H1 (cell line): ENCODE data around the gene SNCAIP. TPM values are rescaled to one million over a fixed set of nuclear protein-coding genes. Genes with fewer than 3 reads are reported as not detected.

Experiments
- CTCF ChIA-PET: fragments of 300-600 bp; sonication (Branson Sonifier 250); formaldehyde crosslinking; loops from one replicate; lab custom pipeline; 2021; ENCODE audit not compliant: partially characterized antibody; lab: Charles Lee
- POLR2A ChIA-PET: fragments of 300-600 bp; sonication (Branson Sonifier 250); formaldehyde crosslinking; loops from one replicate; lab custom pipeline; 2021; ENCODE audit warnings: inconsistent platforms; ENCODE audit not compliant: partially characterized antibody; lab: Charles Lee
- DNase-seq, 2 experiments: peaks; one replicate each; pipeline versions ENCODE4 v3.0.0 to v3.0.0-alpha.2; 2010 to 2022; ENCODE audit warnings: low spot score in 2 of 2, low read depth in 1 of 2, mixed read lengths in 1 of 2
- FAIRE-seq: peaks from 2 replicates; lab custom pipeline; 2011; peaks lifted over from hg19 to GRCh38; lab: Jason Lieb, UNC
- H2AFZ ChIP-seq: 2 replicates; pipeline ENCODE4 v1.8.1; 2012; ENCODE audit warnings: low read length, inconsistent platforms
- H2AK5ac ChIP-seq: 2 replicates; pipeline ENCODE4 v1.6.1; 2013; ENCODE audit warnings: low read depth, low read length
- H2BK120ac ChIP-seq: replicated peaks from 2 replicates; pipeline ENCODE3; 2013; ENCODE audit warnings: low read depth, low read length, inconsistent platforms
- H2BK12ac ChIP-seq: 2 replicates; pipeline ENCODE4 v1.6.1; 2013; ENCODE audit warnings: low read depth, low read length
- H2BK15ac ChIP-seq: 2 replicates; pipeline ENCODE4 v1.6.1; 2013; ENCODE audit warnings: low read length
- H2BK20ac ChIP-seq: 2 replicates; pipeline ENCODE4 v1.6.1; 2013; ENCODE audit warnings: low read length
- H2BK5ac ChIP-seq: 2 replicates; pipeline ENCODE4 v1.6.1; 2013; ENCODE audit warnings: low read depth, low read length
- H3K14ac ChIP-seq: 2 replicates; pipeline ENCODE4 v1.6.1; 2013; ENCODE audit warnings: inconsistent platforms; ENCODE audit not compliant: insufficient read length
- H3K18ac ChIP-seq: 2 replicates; pipeline ENCODE4 v1.6.1; 2013; ENCODE audit warnings: low read length; ENCODE audit errors: extremely low read depth
- H3K23ac ChIP-seq: 2 replicates; pipeline ENCODE4 v1.6.1; 2013; ENCODE audit warnings: inconsistent platforms; ENCODE audit not compliant: insufficient read length
- H3K23me2 ChIP-seq: 2 replicates; pipeline ENCODE4 v1.6.1; 2013; ENCODE audit warnings: low read depth, low read length
- H3K27ac ChIP-seq: 2 replicates; pipeline ENCODE4 v1.6.1; 2011; ENCODE audit warnings: low read depth, low read length, inconsistent platforms
- H3K27me3 ChIP-seq, 4 experiments: replicated peaks in 1 of 4; 1 replicate in 1 of 4; 2 replicates in 3 of 4; pipeline versions ENCODE4 v1.6.1 to v1.8.1; 2011 to 2013; ENCODE audit warnings: low read length in 3 of 4, mild to moderate bottlenecking in 3 of 4, inconsistent platforms in 2 of 4, mixed read lengths in 2 of 4, moderate library complexity in 1 of 4; ENCODE audit not compliant: control insufficient read depth in 3 of 4, insufficient read depth in 3 of 4; ENCODE audit errors: extremely low read depth in 1 of 4
- H3K36me3 ChIP-seq, 4 experiments: 2 replicates each; pipeline versions ENCODE4 v1.6.1 to v1.8.1; 2011 to 2013; ENCODE audit warnings: mild to moderate bottlenecking in 4 of 4, low read length in 3 of 4, moderate library complexity in 2 of 4, control low read depth in 1 of 4, inconsistent platforms in 1 of 4; ENCODE audit not compliant: insufficient read depth in 4 of 4, control insufficient read depth in 2 of 4
- H3K4ac ChIP-seq: replicated peaks from 2 replicates; pipeline ENCODE3; 2013; ENCODE audit warnings: low read length, low read depth, mixed read lengths, inconsistent platforms; ENCODE audit not compliant: insufficient read length
- H3K4me1 ChIP-seq, 4 experiments: replicated peaks in 1 of 4; 1 replicate in 1 of 4; 2 replicates in 3 of 4; pipeline versions ENCODE4 v1.6.1 to v1.8.1; 2011 to 2013; ENCODE audit warnings: low read length in 3 of 4, inconsistent platforms in 2 of 4, mixed read lengths in 1 of 4; ENCODE audit not compliant: insufficient read depth in 4 of 4, control insufficient read depth in 3 of 4
- H3K4me2 ChIP-seq, 2 experiments: 2 replicates each; pipeline versions ENCODE4 v1.6.1 to v1.8.1; 2011 to 2013; ENCODE audit warnings: low read depth in 2 of 2, low read length in 2 of 2, control low read depth in 1 of 2, inconsistent platforms in 1 of 2, mild to moderate bottlenecking in 1 of 2; ENCODE audit not compliant: insufficient read depth in 1 of 2
- H3K4me3 ChIP-seq, 4 experiments: fragments of 200-600, 300-600 bp in 1 of 4; sonication (generic), shearing (Covaris generic), sonication (Bioruptor Twin) in 1 of 4; 2 replicates each; pipeline versions ENCODE4 v1.5.1 to v1.8.1; 2011 to 2016; ENCODE audit warnings: low read length in 4 of 4, low read depth in 3 of 4, control low read depth in 2 of 4, inconsistent platforms in 2 of 4, mild to moderate bottlenecking in 2 of 4, mixed read lengths in 1 of 4, moderate library complexity in 1 of 4; ENCODE audit not compliant: insufficient read depth in 2 of 4; ENCODE audit errors: extremely low read depth in 1 of 4
- H3K56ac ChIP-seq: replicated peaks from 2 replicates; pipeline ENCODE3; 2013; ENCODE audit warnings: low read depth, mild to moderate bottlenecking, mixed read lengths, low read length, inconsistent platforms; ENCODE audit not compliant: insufficient read length
- H3K79me1 ChIP-seq: 2 replicates; pipeline ENCODE4 v1.6.1; 2013; ENCODE audit warnings: low read depth, low read length, control low read depth
- H3K79me2 ChIP-seq, 2 experiments: 2 replicates each; pipeline versions ENCODE4 v1.6.1 to v1.8.1; 2012 to 2013; ENCODE audit warnings: low read length in 2 of 2, mild to moderate bottlenecking in 2 of 2, inconsistent platforms in 1 of 2; ENCODE audit not compliant: insufficient read depth in 2 of 2, control insufficient read depth in 1 of 2
- H3K9ac ChIP-seq, 4 experiments: replicated peaks in 1 of 4; 1 replicate in 1 of 4; 2 replicates in 3 of 4; pipeline versions ENCODE4 v1.6.1 to v1.8.1; 2011 to 2013; ENCODE audit warnings: low read depth in 3 of 4, low read length in 3 of 4, control low read depth in 2 of 4, mild to moderate bottlenecking in 2 of 4, moderate library complexity in 2 of 4, inconsistent platforms in 1 of 4; ENCODE audit errors: extremely low read depth in 1 of 4
- H3K9me3 ChIP-seq, 2 experiments: 2 replicates each; pipeline versions ENCODE4 v1.6.1 to v1.8.1; 2012 to 2013; ENCODE audit warnings: mild to moderate bottlenecking in 2 of 2, moderate library complexity in 2 of 2, control low read depth in 1 of 2, inconsistent platforms in 1 of 2, low read depth in 1 of 2, low read length in 1 of 2, mixed read lengths in 1 of 2; ENCODE audit not compliant: insufficient read depth in 2 of 2
- H4K20me1 ChIP-seq, 2 experiments: replicated peaks in 1 of 2; 2 replicates each; pipeline versions ENCODE3 to v1.8.1; 2011 to 2013; ENCODE audit warnings: inconsistent platforms in 2 of 2, low read length in 2 of 2, mild to moderate bottlenecking in 1 of 2; ENCODE audit not compliant: insufficient read depth in 2 of 2, control insufficient read depth in 1 of 2
- H4K5ac ChIP-seq: 2 replicates; pipeline ENCODE4 v1.6.1; 2013; ENCODE audit warnings: low read length, low read depth, mixed read lengths, inconsistent platforms; ENCODE audit not compliant: insufficient read length
- H4K8ac ChIP-seq: 2 replicates; pipeline ENCODE4 v1.8.0; 2013; ENCODE audit warnings: mild to moderate bottlenecking, moderate library complexity, low read length, inconsistent platforms; ENCODE audit not compliant: insufficient read depth; ENCODE audit errors: extremely low read depth
- H4K91ac ChIP-seq: replicated peaks from 2 replicates; pipeline ENCODE3; 2013; ENCODE audit warnings: low read length, mixed read lengths, inconsistent platforms; ENCODE audit not compliant: insufficient read length
- BRCA1 ChIP-seq: IDR thresholded peaks from 2 replicates; pipeline ENCODE4 v1.6.1; 2012; ENCODE audit warnings: low read depth, low read length, improper control_type of control experiment
- PHF8 ChIP-seq: fragments of 200-600 bp; sonication (generic); conservative IDR thresholded peaks from 2 replicates; pipeline ENCODE4 v1.7.1; 2012; ENCODE audit warnings: low read depth, mild to moderate bottlenecking, inconsistent platforms, low read length, moderate library complexity
- WGBS, 2 experiments: shearing (Covaris generic) in 1 of 2; methylation state at CpG; one replicate each; pipeline versions ENCODE4 v1.1.6 to v1.1.7; 2013 to 2015; ENCODE audit warnings: low lambda C conversion rate in 2 of 2, mixed read lengths in 2 of 2, inconsistent platforms in 1 of 2, low coverage in 1 of 2, missing lambda C conversion rate in 1 of 2; ENCODE audit not compliant: insufficient replicate concordance in 2 of 2, insufficient coverage in 1 of 2, insufficient read length in 1 of 2; ENCODE audit errors: extremely low coverage in 1 of 2, missing lambda C conversion rate in 1 of 2; 5-methylcytosine and 5-hydroxymethylcytosine counted together
- polyA plus RNA-seq, 7 experiments: library from polyadenylated mRNA; depleted of rRNA in 3 of 7; stranded (reverse) in 5 of 7; unstranded in 2 of 7; fragments of >200 nt in 5 of 7; fragments of 200-250 nt in 2 of 7; gene quantifications; 1 replicate in 5 of 7; 2 replicates in 1 of 7; 4 replicates in 1 of 7; pipeline versions ENCODE4 v1.2.1 to v1.2.3, GENCODE V29; 2011 to 2013; ENCODE audit warnings: missing spikeins in 2 of 7, mixed read lengths in 2 of 7
- total RNA-seq: library from RNA; stranded (reverse); fragmentation: NEBNext Ultra II Directional; extraction: Animal tissue kit (Norgen Biotek cat#: 25700); gene quantifications from 2 replicates; pipeline ENCODE4 v1.2.1, GENCODE V29; 2021

Gene SNCAIP
- total and polyA plus RNA-seq, 2 of the 8 experiments (the other 6 are each of a cell fraction or from before 2014, with no cell fraction given) = 3.9 to 9.0 TPM

DNA sequence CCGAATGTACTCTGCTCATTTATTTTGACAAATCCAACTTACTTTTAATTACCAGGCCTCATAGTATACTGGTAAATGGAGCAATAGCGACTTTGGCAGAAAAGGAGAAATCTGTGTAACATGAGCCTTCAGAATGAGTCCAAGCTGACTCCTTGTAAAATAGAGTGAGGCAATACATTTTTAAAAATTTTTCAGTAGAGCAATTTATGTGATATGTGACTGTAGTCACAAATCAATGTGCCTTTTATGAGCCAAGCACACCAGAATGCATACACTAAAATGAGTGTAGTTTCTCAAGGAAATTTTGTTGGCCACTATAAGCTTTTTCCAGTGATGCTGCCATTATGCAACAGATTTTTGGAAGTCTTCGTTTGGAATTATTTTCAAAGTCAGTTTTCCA, 73.8 kb downstream of the SNCAIP start:
- FAIRE-seq (no peak), DNase-seq (no peak)
- Histone ChIP-seq H4K91ac (no peak overlapping the region), H3K9ac (no peak overlapping the region), H4K8ac (no peak overlapping the region), H3K79me1 (no peaks in the 10 kb centered on the region), H4K20me1 (no peaks in the 10 kb centered on the region), H3K36me3 (no peaks in the 10 kb centered on the region), H3K79me2 (no peaks in the 10 kb centered on the region), H2AFZ (no peak overlapping the region), H2BK20ac (no peak overlapping the region), H3K56ac (no peak overlapping the region), H3K23ac (no peak overlapping the region), H3K27me3 (no peaks in the 10 kb centered on the region), H2BK12ac (no peak overlapping the region), H3K4ac (no peak overlapping the region), H2BK120ac (no peak overlapping the region), H3K9me3 (no peaks in the 10 kb centered on the region), H2BK5ac (no peak overlapping the region), H3K4me3 (no peak overlapping the region), H3K18ac (no peak overlapping the region), H4K5ac (no peak overlapping the region), H2AK5ac (no peak overlapping the region), H3K4me2 (no peak overlapping the region), H3K4me1 (peaks cover 0 to 5% (median 1%) of the 10 kb centered on the region in 4 experiments; a peak in 2 of 7 replicates), H3K27ac (no peak overlapping the region), H3K14ac (no peak overlapping the region), H2BK15ac (no peak overlapping the region), H3K23me2 (no peaks in the 10 kb centered on the region)
- WGBS, 2 experiments = 84% methylated on average over 3 of the region's 3 CpGs; no CpG with 5 or more reads in 1 of the 2 experiments
- ChIA-PET POLR2A (interaction anchor here (0.8 to 1.0 kb wide), 2 partner anchors 71 to 188 kb away, joined by 3 read pairs; no protein-coding TSS in a partner anchor), CTCF (interaction anchor here (0.9 to 1.4 kb wide), 2 partner anchors 16 to 190 kb away, joined by 3 to 4 read pairs; no protein-coding TSS in a partner anchor)
- TF ChIP-seq BRCA1 (no peak), PHF8 (no peak)
